ENCODE data around the gene STT3B.

STT3B gene

DNA sequence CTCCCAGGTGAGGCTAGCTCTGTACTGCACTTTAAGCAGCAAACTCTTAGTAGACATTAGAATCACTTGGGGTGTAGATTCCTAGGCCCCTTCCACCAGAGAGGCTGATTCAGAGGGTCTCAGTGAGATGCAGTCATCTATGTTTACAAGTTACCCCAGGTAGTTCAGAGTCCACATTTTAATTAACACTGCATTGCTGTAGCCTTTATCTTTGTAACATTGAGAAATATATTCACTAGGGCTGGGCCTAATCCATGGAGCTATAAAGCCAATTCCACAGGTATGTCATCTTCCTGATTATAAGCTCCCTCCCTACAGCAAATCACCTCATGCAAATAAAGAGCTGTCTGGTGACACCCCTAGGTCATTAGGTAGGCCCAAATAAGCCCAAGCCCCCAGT lies 39.6 kb upstream of the STT3B start:
- no peak overlapping the region for H3K27ac ChIP-seq
- TF ChIP-seq CTCF (conservative IDR thresholded peaks at IDR 0.05), result no peak

DNA sequence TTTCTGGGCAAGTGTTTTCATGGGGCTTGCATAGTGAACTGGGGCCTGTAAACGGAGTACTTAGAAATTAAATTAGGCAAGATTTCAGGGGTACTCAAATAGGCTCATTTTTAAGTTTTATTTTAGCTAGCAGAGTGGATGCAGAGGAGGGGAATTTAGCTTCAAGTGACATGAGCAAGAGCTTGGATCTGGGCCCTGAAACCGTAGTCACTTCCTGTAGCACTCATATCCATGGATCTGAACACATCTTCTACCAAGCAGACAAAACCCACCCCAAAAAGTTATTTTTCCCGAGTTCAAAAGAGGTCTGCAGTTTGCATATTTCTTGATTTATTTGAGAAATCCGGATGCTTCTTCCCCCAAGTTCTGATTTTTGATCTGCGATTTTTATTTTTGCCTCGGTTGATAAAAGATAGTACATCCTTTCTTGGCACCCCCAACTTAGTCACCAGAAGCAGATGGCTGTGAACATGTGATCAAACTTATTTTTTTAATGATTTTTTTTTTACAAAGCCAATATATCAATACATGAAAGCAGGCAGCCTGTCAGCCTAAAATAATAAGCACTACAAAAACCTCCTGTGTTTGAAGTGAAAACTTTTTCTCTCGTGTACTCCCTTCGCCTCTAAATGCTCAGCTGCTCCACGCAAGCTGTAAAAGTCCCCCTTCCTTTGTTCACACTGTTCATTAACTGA lies 36.6 kb upstream of the STT3B start:
- no peak for TF ChIP-seq CTCF (conservative IDR thresholded peaks at IDR 0.05)
- no peak overlapping the region for H3K27ac ChIP-seq

- no peak for TF ChIP-seq CTCF (conservative IDR thresholded peaks at IDR 0.05)
- H3K27ac ChIP-seq, result no peak overlapping the region
Observed at GRCh38 chr3:31498791-31499190, 33.9 kb upstream of the STT3B start.

DNA sequence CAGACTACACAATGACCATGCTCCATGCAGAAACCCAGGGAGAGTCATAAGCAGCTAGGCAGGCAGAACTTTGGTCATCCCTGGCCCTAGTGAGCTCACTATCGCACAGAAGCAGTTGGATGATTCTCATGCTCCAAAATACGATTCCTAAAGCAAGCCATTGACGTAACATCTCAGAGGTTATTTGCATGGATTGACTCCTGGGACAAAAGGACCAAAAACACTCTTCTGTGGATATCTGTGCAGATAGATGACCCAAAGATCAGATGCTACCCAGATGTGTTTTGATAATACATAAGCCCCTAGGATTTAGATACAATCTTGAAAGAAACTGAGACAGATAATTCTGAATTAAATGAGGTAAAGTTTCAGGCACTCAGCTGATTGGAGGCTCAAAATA lies 33.4 kb upstream of the STT3B start:
- TF ChIP-seq CTCF (conservative IDR thresholded peaks at IDR 0.05), result no peak

GRCh38 chr3:31502803-31503221 lies 29.9 kb upstream of the STT3B start:
- TF ChIP-seq CTCF (conservative IDR thresholded peaks at IDR 0.05), result no peak
- H3K27ac ChIP-seq, result no peak overlapping the region

More for the DNA sequence above, 33.4 kb upstream of the STT3B start:
- H3K27ac ChIP-seq, result no peak overlapping the region

DNA sequence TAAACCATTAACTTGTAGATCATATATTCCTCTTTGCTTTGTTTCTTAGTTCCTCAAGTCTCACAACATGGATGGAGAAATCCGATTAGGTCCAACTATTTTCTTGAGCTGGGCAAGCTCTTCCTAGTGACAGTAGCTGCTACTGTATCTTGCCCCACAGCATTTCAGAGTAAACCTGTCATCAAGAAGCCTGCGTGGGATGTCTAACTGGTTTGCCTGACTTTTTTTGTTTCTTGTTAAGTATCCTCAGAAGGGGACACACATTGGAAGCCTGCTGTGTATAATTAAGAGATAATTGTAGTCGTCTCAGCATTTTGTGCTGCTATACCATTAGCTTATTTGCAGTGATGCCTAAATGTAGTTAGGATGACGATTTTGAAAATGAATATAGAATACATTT lies 29.3 kb upstream of the STT3B start:
- no peak for TF ChIP-seq CTCF (conservative IDR thresholded peaks at IDR 0.05)
- no peak overlapping the region for H3K27ac ChIP-seq

GRCh38 chr3:31504230-31504629 lies 28.5 kb upstream of the STT3B start:
- TF ChIP-seq CTCF (conservative IDR thresholded peaks at IDR 0.05), result no peak

More at GRCh38 chr3:31504230-31504629, 28.5 kb upstream of the STT3B start:
- H3K27ac ChIP-seq, result no peak overlapping the region
